ENCODE data around the gene CBFA2T2.

DNA sequence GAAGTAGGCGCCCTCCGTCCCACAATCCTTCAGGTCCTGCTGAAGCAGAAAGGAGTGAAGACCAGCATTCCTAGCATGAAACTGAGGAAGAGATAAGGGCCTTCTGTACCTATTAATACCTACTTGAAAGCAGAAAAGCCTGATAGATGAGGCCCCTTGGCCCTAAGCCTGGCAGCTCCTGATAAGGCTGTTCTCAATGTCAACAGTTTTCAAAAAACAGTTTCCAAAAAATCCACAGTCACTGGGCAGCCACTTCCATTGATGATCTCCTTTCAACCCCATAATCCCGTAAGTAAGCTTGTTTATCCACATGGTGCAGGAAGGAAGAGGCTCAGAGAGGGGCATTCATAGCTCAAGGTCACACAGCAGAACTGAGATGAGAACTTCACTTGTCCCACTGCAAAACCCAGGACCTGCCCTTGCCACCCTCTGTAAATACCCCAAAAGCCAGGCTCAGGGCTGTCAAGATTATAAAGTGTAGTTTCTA lies 199.1 kb downstream of the CBFA2T2 start:
- TF ChIP-seq FOXK2 (IDR thresholded peaks at IDR 0.05) (no peak), IKZF2 (IDR thresholded peaks at IDR 0.05) (no peak)
